Measurements from ENCODE around the gene HNRNPD.
"Not testable (repeated sequence)": the region's sequence is repeated elsewhere in the genome, so short reads cannot be mapped to it uniquely, and the experiment has no call there.

Gene HNRNPD

GRCh38 chr4:82398263-82398662, 24.5 kb upstream of the HNRNPD start:
- TF ChIP-seq POU2F2 (IDR thresholded peaks at IDR 0.05; ENCODE audit: low read depth, low read length) (no peak), POLR2A (IDR thresholded peaks at IDR 0.05; ENCODE audit: low read depth, low read length) (no peak), SPI1 (IDR thresholded peaks at IDR 0.05; ENCODE audit: low read depth, low read length) (no peak), POLR2AphosphoS5 (IDR thresholded peaks at IDR 0.05; ENCODE audit: low read depth, low read length) (no peak), TAF1 (IDR thresholded peaks at IDR 0.05; ENCODE audit: low read depth, low read length) (no peak), PAX5 (IDR thresholded peaks at IDR 0.05; ENCODE audit: insufficient read depth, low read length, severe bottlenecking) (no peak)
- FAIRE-seq (no peak), DNase-seq (ENCODE audit: insufficient read length, low spot score) (no peak)

- TF ChIP-seq POU2F2 (IDR thresholded peaks at IDR 0.05; ENCODE audit: low read depth, low read length): no peak
- no peak for TF ChIP-seq POLR2AphosphoS5 (IDR thresholded peaks at IDR 0.05; ENCODE audit: low read depth, low read length)
- TF ChIP-seq TAF1 (IDR thresholded peaks at IDR 0.05; ENCODE audit: low read depth, low read length): no peak
- no peak for TF ChIP-seq PAX5 (IDR thresholded peaks at IDR 0.05; ENCODE audit: insufficient read depth, low read length, severe bottlenecking)
- no peak for TF ChIP-seq SPI1 (IDR thresholded peaks at IDR 0.05; ENCODE audit: low read depth, low read length)
- TF ChIP-seq POLR2A (IDR thresholded peaks at IDR 0.05; ENCODE audit: low read depth, low read length): no peak
- DNase-seq (ENCODE audit: insufficient read length, low spot score) (no peak), FAIRE-seq (no peak)
Observed at GRCh38 chr4:82397527-82397926, 23.7 kb upstream of the HNRNPD start.

DNA sequence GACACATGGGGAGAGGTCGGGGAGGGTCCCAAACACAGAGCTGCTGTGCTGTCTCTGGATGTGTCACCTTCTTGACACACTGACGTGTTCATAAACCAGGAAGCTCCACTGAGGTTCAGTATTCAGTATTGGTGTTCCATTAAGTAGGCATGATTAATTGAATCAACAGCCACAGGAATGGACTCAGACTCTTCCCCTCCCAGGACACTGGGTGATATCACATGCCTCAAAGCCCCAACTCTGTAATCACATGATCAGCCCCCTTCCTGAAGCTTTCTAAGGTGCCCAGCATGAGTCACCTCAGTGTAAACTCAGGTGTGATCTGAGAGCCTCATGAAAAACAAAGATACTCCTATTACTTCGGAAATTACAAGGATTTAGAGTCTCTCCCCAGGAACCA, 21.1 kb upstream of the HNRNPD start:
- no peak for DNase-seq (ENCODE audit: insufficient read length, low spot score)
- TF ChIP-seq TAF1 (IDR thresholded peaks at IDR 0.05; ENCODE audit: low read depth, low read length) (no peak), POLR2A (IDR thresholded peaks at IDR 0.05; ENCODE audit: low read depth, low read length) (no peak), POU2F2 (IDR thresholded peaks at IDR 0.05; ENCODE audit: low read depth, low read length) (no peak), PAX5 (IDR thresholded peaks at IDR 0.05; ENCODE audit: insufficient read depth, low read length, severe bottlenecking) (no peak), SPI1 (IDR thresholded peaks at IDR 0.05; ENCODE audit: low read depth, low read length) (no peak), POLR2AphosphoS5 (IDR thresholded peaks at IDR 0.05; ENCODE audit: low read depth, low read length) (no peak)
- no peak for FAIRE-seq

GRCh38 chr4:82390061-82390460, 16.3 kb upstream of the HNRNPD start:
- DNase-seq (ENCODE audit: insufficient read length, low spot score); FAIRE-seq: not testable (repeated sequence)

DNA sequence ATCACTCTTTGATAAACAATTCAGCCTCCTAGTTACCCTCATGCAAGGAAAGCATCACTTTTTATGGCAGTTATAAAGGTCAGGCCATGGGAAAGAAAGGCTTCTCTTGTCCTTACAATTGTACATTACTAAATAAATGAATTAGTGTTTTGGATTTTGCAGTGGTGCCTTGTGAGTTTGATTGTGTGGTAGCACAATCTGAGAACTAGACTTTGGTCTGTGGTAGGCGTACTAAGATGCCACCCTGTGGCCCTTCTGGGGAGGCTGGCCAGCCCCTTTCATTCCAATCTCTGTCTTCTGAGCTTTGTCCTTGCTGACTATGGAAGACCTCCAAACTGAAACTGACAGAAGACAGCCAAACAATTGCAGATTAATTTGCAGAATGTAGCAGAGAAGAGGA, 14.6 kb upstream of the HNRNPD start:
- TF ChIP-seq TAF1 (IDR thresholded peaks at IDR 0.05; ENCODE audit: low read depth, low read length) (no peak), SPI1 (IDR thresholded peaks at IDR 0.05; ENCODE audit: low read depth, low read length) (no peak), PAX5 (IDR thresholded peaks at IDR 0.05; ENCODE audit: insufficient read depth, low read length, severe bottlenecking) (no peak), POLR2AphosphoS5 (IDR thresholded peaks at IDR 0.05; ENCODE audit: low read depth, low read length) (no peak), POU2F2 (IDR thresholded peaks at IDR 0.05; ENCODE audit: low read depth, low read length) (no peak), POLR2A (IDR thresholded peaks at IDR 0.05; ENCODE audit: low read depth, low read length) (no peak)
- DNase-seq (ENCODE audit: insufficient read length, low spot score) (no peak), FAIRE-seq (no peak)

GRCh38 chr4:82386312-82386711, 12.5 kb upstream of the HNRNPD start:
- not testable (repeated sequence) for DNase-seq (ENCODE audit: insufficient read length, low spot score); FAIRE-seq

- TF ChIP-seq POU2F2 (IDR thresholded peaks at IDR 0.05; ENCODE audit: low read depth, low read length) (no peak), SPI1 (IDR thresholded peaks at IDR 0.05; ENCODE audit: low read depth, low read length) (no peak), PAX5 (IDR thresholded peaks at IDR 0.05; ENCODE audit: insufficient read depth, low read length, severe bottlenecking) (no peak), TAF1 (IDR thresholded peaks at IDR 0.05; ENCODE audit: low read depth, low read length) (no peak), POLR2AphosphoS5 (IDR thresholded peaks at IDR 0.05; ENCODE audit: low read depth, low read length) (no peak), POLR2A (IDR thresholded peaks at IDR 0.05; ENCODE audit: low read depth, low read length) (no peak)
- FAIRE-seq (no peak), DNase-seq (ENCODE audit: insufficient read length, low spot score) (no peak)
Observed at GRCh38 chr4:82382751-82383150, 9.0 kb upstream of the HNRNPD start.

DNA sequence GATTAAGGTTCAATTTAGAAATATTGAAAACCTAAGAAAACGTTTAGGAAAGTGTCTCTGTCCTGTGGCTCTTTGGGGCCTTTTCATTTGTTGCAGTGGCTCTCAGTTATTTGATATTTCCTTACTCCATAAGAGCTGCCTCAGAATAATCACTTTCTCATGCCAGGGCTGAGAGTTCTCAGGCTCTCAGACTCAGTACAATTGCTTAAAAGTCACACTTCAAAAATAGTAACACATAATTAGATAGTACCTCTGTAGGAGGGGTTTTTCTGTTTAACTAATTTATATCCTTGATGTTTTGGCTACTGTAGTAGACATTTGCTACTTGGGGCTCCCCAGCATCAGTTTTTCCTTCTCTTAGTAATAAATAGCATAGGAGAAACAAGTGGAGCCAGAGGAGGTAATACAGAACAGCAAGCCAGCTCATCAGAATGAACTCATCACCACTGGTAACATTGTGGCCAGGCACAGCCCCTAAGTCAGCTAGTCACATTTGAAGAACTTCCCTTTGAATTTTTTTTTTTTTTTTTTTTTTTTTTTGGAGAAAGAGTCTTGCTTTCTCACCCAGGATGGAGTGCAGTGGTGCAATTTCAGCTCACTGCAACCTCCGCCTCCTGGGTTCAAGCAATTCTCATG, 8.0 kb upstream of the HNRNPD start:
- no peak for DNase-seq (ENCODE audit: insufficient read length, low spot score)
- FAIRE-seq: no peak
- TF ChIP-seq TAF1 (IDR thresholded peaks at IDR 0.05; ENCODE audit: low read depth, low read length) (no peak), POLR2AphosphoS5 (IDR thresholded peaks at IDR 0.05; ENCODE audit: low read depth, low read length) (no peak), POLR2A (IDR thresholded peaks at IDR 0.05; ENCODE audit: low read depth, low read length) (no peak), PAX5 (IDR thresholded peaks at IDR 0.05; ENCODE audit: insufficient read depth, low read length, severe bottlenecking) (no peak), SPI1 (IDR thresholded peaks at IDR 0.05; ENCODE audit: low read depth, low read length) (no peak), POU2F2 (IDR thresholded peaks at IDR 0.05; ENCODE audit: low read depth, low read length) (no peak)

DNA sequence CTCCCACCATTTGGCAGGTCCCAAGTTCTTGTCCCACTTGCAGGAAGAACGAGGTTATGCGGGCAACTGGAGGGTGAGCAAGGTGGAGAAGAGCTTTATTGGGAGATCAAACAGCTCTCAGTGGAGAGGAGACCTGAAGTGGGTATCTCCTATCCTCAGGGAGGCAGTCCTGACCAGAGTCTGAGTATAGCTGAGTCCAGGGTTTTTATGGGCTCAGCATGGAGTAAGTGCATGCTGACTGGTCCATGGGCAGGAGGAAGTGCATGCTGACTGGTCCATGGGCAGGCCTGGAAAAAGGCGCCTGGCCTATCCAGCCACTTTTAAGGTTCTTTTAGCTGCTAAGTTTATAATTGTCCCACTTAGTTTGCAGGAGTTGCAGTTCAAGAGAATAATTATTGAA, 7.4 kb upstream of the HNRNPD start:
- FAIRE-seq: no peak
- DNase-seq (ENCODE audit: insufficient read length, low spot score): no peak
- no peak for TF ChIP-seq PAX5 (IDR thresholded peaks at IDR 0.05; ENCODE audit: insufficient read depth, low read length, severe bottlenecking)
- no peak for TF ChIP-seq POLR2AphosphoS5 (IDR thresholded peaks at IDR 0.05; ENCODE audit: low read depth, low read length)
- TF ChIP-seq POU2F2 (IDR thresholded peaks at IDR 0.05; ENCODE audit: low read depth, low read length): no peak

DNA sequence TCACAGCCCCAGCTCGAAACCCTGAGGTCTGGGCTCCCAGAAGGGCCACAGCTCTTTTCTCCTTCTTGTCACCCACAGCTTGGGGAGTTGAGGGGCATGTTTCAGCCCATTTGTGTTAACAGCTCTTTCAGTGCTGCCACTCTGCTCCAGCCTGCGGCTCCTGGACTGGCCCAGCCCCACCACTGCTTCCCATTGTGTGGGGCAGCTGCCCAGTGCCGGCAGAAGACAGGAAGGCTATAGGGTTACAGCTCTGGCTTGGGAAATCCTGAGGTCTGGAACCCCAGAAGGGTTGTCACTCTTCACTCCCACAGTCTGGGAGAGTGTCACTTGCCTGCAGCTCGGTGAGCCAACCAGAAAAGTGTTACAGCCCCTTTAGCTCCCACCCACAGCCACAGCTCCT, 7.0 kb upstream of the HNRNPD start:
- TF ChIP-seq POLR2AphosphoS5 (IDR thresholded peaks at IDR 0.05; ENCODE audit: low read depth, low read length) (no peak), POU2F2 (IDR thresholded peaks at IDR 0.05; ENCODE audit: low read depth, low read length) (no peak), SPI1 (IDR thresholded peaks at IDR 0.05; ENCODE audit: low read depth, low read length) (no peak), TAF1 (IDR thresholded peaks at IDR 0.05; ENCODE audit: low read depth, low read length) (no peak), POLR2A (IDR thresholded peaks at IDR 0.05; ENCODE audit: low read depth, low read length) (no peak), PAX5 (IDR thresholded peaks at IDR 0.05; ENCODE audit: insufficient read depth, low read length, severe bottlenecking) (no peak)
- no peak for FAIRE-seq
- no peak for DNase-seq (ENCODE audit: insufficient read length, low spot score)
